ENCODE data around the gene PTPN21.

DNA sequence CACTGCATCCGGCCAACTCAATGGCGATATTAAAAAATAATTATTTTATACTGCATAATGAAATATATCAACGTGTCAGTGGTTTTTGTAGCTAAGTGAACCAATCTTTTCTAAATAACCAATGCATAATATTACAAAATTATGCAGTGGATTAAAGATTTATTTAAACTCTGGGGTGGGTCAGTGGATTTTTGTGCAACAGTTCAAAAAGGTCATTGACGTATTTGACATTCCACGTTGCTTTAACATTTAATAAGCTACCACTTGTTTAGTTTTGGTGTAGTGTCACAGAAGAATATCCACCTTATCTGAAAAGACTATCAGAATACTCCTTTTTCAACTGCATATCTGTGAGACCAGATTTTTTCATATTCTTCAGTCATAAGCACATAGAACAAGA is 10.6 kb upstream of the PTPN21 start:
- TF ChIP-seq, protein P1, sequence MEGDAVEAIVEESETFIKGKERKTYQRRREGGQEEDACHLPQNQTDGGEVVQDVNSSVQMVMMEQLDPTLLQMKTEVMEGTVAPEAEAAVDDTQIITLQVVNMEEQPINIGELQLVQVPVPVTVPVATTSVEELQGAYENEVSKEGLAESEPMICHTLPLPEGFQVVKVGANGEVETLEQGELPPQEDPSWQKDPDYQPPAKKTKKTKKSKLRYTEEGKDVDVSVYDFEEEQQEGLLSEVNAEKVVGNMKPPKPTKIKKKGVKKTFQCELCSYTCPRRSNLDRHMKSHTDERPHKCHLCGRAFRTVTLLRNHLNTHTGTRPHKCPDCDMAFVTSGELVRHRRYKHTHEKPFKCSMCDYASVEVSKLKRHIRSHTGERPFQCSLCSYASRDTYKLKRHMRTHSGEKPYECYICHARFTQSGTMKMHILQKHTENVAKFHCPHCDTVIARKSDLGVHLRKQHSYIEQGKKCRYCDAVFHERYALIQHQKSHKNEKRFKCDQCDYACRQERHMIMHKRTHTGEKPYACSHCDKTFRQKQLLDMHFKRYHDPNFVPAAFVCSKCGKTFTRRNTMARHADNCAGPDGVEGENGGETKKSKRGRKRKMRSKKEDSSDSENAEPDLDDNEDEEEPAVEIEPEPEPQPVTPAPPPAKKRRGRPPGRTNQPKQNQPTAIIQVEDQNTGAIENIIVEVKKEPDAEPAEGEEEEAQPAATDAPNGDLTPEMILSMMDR (IDR thresholded peaks at IDR 0.05): no peak
- TF ChIP-seq POLR2A (IDR thresholded peaks at IDR 0.05): no peak

Measured in right lobe of liver (tissue), 4 donors.